Mammary epithelial cell (primary cell): ENCODE data around the gene ASGR2.

Experiments used
- CTCF ChIP-seq, 2 donors: IDR thresholded peaks in 1 of 2; conservative IDR thresholded peaks in 1 of 2; 2 replicates each; pipeline ENCODE4 v1.5.1; 2011 to 2012; ENCODE audit warnings: inconsistent platforms in 2 of 2, low read length in 2 of 2, mild to moderate bottlenecking in 2 of 2, control low read depth in 1 of 2, low read depth in 1 of 2; ENCODE audit not compliant: insufficient read depth in 1 of 2; ENCODE audit errors: extremely low read depth in 1 of 2
- EZH2 ChIP-seq: IDR thresholded peaks from 2 replicates; pipeline ENCODE4 v1.6.1; 2012; ENCODE audit warnings: low read length, inconsistent platforms, borderline replicate concordance

GRCh38 chr17:7113273-7114071 is 1.1 kb downstream of the ASGR2 start:
- TF ChIP-seq CTCF (conservative IDR thresholded peaks at IDR 0.05 in 1 of 2, IDR thresholded peaks at IDR 0.05 in 1 of 2; ENCODE audit: extremely low read depth in 1 of 2, insufficient read depth in 1 of 2, low read depth in 1 of 2, low read length in 2 of 2): no peak
- no peak for TF ChIP-seq EZH2
